ENCODE measurements around the gene ACAA1. TPM values are rescaled to one million over a fixed set of nuclear protein-coding genes. Genes with fewer than 3 reads are reported as not detected.

The ACAA1 gene
- total and polyA plus RNA-seq, 2 experiments from 2014 or later, result 21.4 to 26.6 TPM

- Mint-ChIP-seq H3K4me1 (peaks cover 30% of the 10 kb centered on the region), H3K27ac (no peak overlapping the region), H3K27me3 (ENCODE audit: insufficient read depth, low read depth, poor library complexity) (peaks cover 21% of the 10 kb centered on the region), H3K9me3 (no peaks in the 10 kb centered on the region; the same call in 1 of the 3 replicates), H3K4me3 (peak overlapping the region; percentile 92), H3K36me3 (ENCODE audit: low read depth) (peaks cover 30% of the 10 kb centered on the region)
- peaks cover 4% of the 10 kb centered on the region; the same call in 1 of the 2 replicates for H3K36me3 ChIP-seq (ENCODE audit: insufficient read depth)
- H3K4me3 ChIP-seq, result peak overlapping the region; percentile 93
- ATAC-seq (no peak), DNase-seq (ENCODE audit: low spot score) (no peak)
- H3K79me2 ChIP-seq (replicated peaks; ENCODE audit: insufficient read depth), result peaks cover 25% of the 10 kb centered on the region
- H3K4me2 ChIP-seq, result peak overlapping the region; percentile 85
- no peak overlapping the region for H2AFZ ChIP-seq
- peaks cover 13% of the 10 kb centered on the region for H3F3A ChIP-seq (replicated peaks; ENCODE audit: low read depth)
- TF ChIP-seq REST (IDR thresholded peaks at IDR 0.05; ENCODE audit: unreplicated experiment) (no peak), CTCF (conservative IDR thresholded peaks at IDR 0.05; ENCODE audit: low read depth in 2 of 2) (no peak), JUNB (IDR thresholded peaks at IDR 0.05; ENCODE audit: unreplicated experiment) (no peak), ZNF462 (CRISPR knock-in tag; IDR thresholded peaks at IDR 0.05) (no peak), ZNF331 (CRISPR knock-in tag; IDR thresholded peaks at IDR 0.05; ENCODE audit: low read depth) (no peak), ETS1 (IDR thresholded peaks at IDR 0.05) (no peak), CREB1 (CRISPR knock-in tag; IDR thresholded peaks at IDR 0.05; ENCODE audit: low read depth) (no peak), EZH2 (IDR thresholded peaks at IDR 0.05; ENCODE audit: low read depth, unreplicated experiment) (no peak), NANOG (IDR thresholded peaks at IDR 0.05; ENCODE audit: borderline replicate concordance) (no peak), EZH2phosphoT487 (IDR thresholded peaks at IDR 0.05; ENCODE audit: unreplicated experiment) (no peak), STAT1 (IDR thresholded peaks at IDR 0.05; ENCODE audit: unreplicated experiment) (no peak), POLR2AphosphoS5 (IDR thresholded peaks at IDR 0.05; ENCODE audit: low read depth) (no peak), ZNF114 (CRISPR knock-in tag; IDR thresholded peaks at IDR 0.05) (no peak)
- H3K27ac ChIP-seq (ENCODE audit: low read depth), result no peak overlapping the region
- peaks cover 26% of the 10 kb centered on the region for H3K4me1 ChIP-seq (ENCODE audit: insufficient read depth)
- no peaks in the 10 kb centered on the region for H3K27me3 ChIP-seq (ENCODE audit: insufficient read depth)
- peaks cover 16% of the 10 kb centered on the region; the same call in 1 of the 2 replicates for H4K20me1 ChIP-seq (replicated peaks; ENCODE audit: insufficient read depth)
- H3K9me2 ChIP-seq (ENCODE audit: insufficient read depth), result no peaks in the 10 kb centered on the region
Observed at GRCh38 chr3:38139652-38140051, 2.7 kb upstream of the ACAA1 start.

Measured in GM23338 (cell line).